ENCODE results near the gene DNAJC30.

- no peak for TF ChIP-seq CTCF (IDR thresholded peaks at IDR 0.05)
- TF ChIP-seq POLR2AphosphoS5 (IDR thresholded peaks at IDR 0.05): no peak
- TF ChIP-seq POLR2A (IDR thresholded peaks at IDR 0.05): no peak
These were observed 40.4 kb downstream of the DNAJC30 start for GRCh38 chr7:73642834-73643233.

Data from breast epithelium (tissue), 3 donors.